ENCODE results near the gene MYL3. TPM values are rescaled to one million over a fixed set of nuclear protein-coding genes. Genes with fewer than 3 reads are reported as not detected.
A peak's percentile ranks its signal among the peaks of the same experiment; 100 is the strongest.

Gene MYL3
- total and polyA plus RNA-seq, 4 donors, result 1.9 to 4.1 (median 2.6) TPM

DNA sequence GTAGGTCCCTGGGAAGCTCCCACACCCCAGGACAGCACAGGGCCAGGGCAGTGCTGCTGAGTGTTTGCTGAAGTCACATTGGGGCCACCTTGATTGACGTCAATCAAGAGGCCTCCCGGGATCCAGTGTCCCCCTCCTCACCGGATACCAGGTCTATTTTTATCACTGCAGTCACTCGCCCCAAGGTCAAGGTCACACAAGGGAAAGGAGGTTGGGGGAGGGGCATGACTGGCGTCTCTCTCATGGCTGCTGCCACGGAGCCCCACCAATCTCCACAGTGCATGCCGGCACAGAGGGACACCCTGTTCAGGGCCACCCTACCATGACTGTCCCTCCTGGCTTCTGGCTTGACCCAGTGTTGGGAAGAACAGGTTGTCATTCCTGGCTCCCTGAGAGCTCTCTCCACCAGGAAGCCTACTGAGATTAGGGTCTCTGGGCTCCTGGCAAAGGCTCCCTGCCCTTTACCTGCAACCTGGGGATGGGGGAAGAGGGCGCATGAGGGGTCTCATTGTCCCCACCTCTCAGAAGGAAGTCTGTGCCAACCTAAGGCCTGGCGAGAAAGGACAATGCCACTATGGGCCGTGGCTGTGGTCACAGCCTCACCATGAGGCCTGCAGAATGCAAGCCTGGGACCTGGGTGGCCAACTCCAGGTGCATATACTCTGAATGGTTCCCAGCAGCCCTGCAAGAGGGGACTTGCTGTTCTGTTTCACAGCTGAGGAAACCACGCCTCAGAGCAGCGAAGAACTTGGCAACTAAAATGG lies 1.5 kb downstream of the MYL3 start:
- no peak overlapping the region for H3K9ac ChIP-seq (ENCODE audit: insufficient read depth in 1 of 2, low read length in 2 of 2)
- no peaks in the 10 kb centered on the region for H3K9me3 ChIP-seq (ENCODE audit: control insufficient read depth in 4 of 4, insufficient read depth in 3 of 4, low read length in 3 of 4)
- peaks cover 0 to 38% (median 20%) of the 10 kb centered on the region in 5 donors for H3K4me1 ChIP-seq (ENCODE audit: control insufficient read depth in 5 of 5, insufficient read depth in 5 of 5, low read length in 5 of 5)
- TF ChIP-seq, protein P1, sequence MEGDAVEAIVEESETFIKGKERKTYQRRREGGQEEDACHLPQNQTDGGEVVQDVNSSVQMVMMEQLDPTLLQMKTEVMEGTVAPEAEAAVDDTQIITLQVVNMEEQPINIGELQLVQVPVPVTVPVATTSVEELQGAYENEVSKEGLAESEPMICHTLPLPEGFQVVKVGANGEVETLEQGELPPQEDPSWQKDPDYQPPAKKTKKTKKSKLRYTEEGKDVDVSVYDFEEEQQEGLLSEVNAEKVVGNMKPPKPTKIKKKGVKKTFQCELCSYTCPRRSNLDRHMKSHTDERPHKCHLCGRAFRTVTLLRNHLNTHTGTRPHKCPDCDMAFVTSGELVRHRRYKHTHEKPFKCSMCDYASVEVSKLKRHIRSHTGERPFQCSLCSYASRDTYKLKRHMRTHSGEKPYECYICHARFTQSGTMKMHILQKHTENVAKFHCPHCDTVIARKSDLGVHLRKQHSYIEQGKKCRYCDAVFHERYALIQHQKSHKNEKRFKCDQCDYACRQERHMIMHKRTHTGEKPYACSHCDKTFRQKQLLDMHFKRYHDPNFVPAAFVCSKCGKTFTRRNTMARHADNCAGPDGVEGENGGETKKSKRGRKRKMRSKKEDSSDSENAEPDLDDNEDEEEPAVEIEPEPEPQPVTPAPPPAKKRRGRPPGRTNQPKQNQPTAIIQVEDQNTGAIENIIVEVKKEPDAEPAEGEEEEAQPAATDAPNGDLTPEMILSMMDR (IDR thresholded peaks at IDR 0.05; ENCODE audit: control extremely low read depth, extremely low read depth), result no peak
- 70 to 72% methylated on average over 12 of the region's 12 CpGs for WGBS, 2 donors
- H3K27ac ChIP-seq (ENCODE audit: low read depth in 1 of 2, low read length in 1 of 2), result peak overlapping the region in 1 of 2 donors; percentile 90
- DNase-seq, result peak in 1 of 3 donors; percentile 11
- no peak overlapping the region for H3K4me3 ChIP-seq
- ATAC-seq (ENCODE audit: insufficient read depth, low FRiP score), result no peak
- no peaks in the 10 kb centered on the region for H3K27me3 ChIP-seq (ENCODE audit: control insufficient read depth in 3 of 3, insufficient read depth in 3 of 3, low read length in 2 of 3)
- H3K36me3 ChIP-seq (ENCODE audit: control insufficient read depth in 4 of 4, insufficient read depth in 4 of 4, low read length in 4 of 4), result no peaks in the 10 kb centered on the region

GRCh38 chr3:46860810-46861604 lies 2.2 kb downstream of the MYL3 start:
- H3K9me3 ChIP-seq (ENCODE audit: control insufficient read depth in 4 of 4, insufficient read depth in 3 of 4, low read length in 3 of 4), result no peaks in the 10 kb centered on the region
- DNase-seq (peak in 1 of 3 donors; percentile 10), ATAC-seq (ENCODE audit: insufficient read depth, low FRiP score) (no peak)
- TF ChIP-seq, protein P1 (IDR thresholded peaks at IDR 0.05; ENCODE audit: control extremely low read depth, extremely low read depth), result no peak
- WGBS, 2 donors, result 86 to 92% methylated on average over 10 of the region's 10 CpGs
- peak overlapping the region in 1 of 2 donors; percentile 90 for H3K27ac ChIP-seq (ENCODE audit: low read depth in 1 of 2, low read length in 1 of 2)
- H3K27me3 ChIP-seq (ENCODE audit: control insufficient read depth in 3 of 3, insufficient read depth in 3 of 3, low read length in 2 of 3), result no peaks in the 10 kb centered on the region
- no peak overlapping the region for H3K4me3 ChIP-seq
- H3K4me1 ChIP-seq (ENCODE audit: control insufficient read depth in 5 of 5, insufficient read depth in 5 of 5, low read length in 5 of 5), result peaks cover 0 to 30% (median 20%) of the 10 kb centered on the region in 5 donors
- no peak overlapping the region for H3K9ac ChIP-seq (ENCODE audit: insufficient read depth in 1 of 2, low read length in 2 of 2)
- no peaks in the 10 kb centered on the region for H3K36me3 ChIP-seq (ENCODE audit: control insufficient read depth in 4 of 4, insufficient read depth in 4 of 4, low read length in 4 of 4)

GRCh38 chr3:46860017-46860809 lies 3.0 kb downstream of the MYL3 start:
- TF ChIP-seq, protein P1 (IDR thresholded peaks at IDR 0.05; ENCODE audit: control extremely low read depth, extremely low read depth), result no peak
- ATAC-seq (ENCODE audit: insufficient read depth, low FRiP score) (no peak), DNase-seq (peak in 1 of 3 donors; percentile 13)
- H3K9me3 ChIP-seq (ENCODE audit: control insufficient read depth in 4 of 4, insufficient read depth in 3 of 4, low read length in 3 of 4), result no peaks in the 10 kb centered on the region
- H3K9ac ChIP-seq (ENCODE audit: insufficient read depth in 1 of 2, low read length in 2 of 2), result no peak overlapping the region
- no peaks in the 10 kb centered on the region for H3K27me3 ChIP-seq (ENCODE audit: control insufficient read depth in 3 of 3, insufficient read depth in 3 of 3, low read length in 2 of 3)
- peaks cover 0 to 23% (median 14%) of the 10 kb centered on the region in 5 donors for H3K4me1 ChIP-seq (ENCODE audit: control insufficient read depth in 5 of 5, insufficient read depth in 5 of 5, low read length in 5 of 5)
- no peak overlapping the region for H3K4me3 ChIP-seq
- peak overlapping the region in 1 of 2 donors; percentile 90 for H3K27ac ChIP-seq (ENCODE audit: low read depth in 1 of 2, low read length in 1 of 2)
- 82 to 86% methylated on average over 19 of the region's 19 CpGs for WGBS, 2 donors
- no peaks in the 10 kb centered on the region for H3K36me3 ChIP-seq (ENCODE audit: control insufficient read depth in 4 of 4, insufficient read depth in 4 of 4, low read length in 4 of 4)
